Measurements from ENCODE around the gene CACNA1S.

- TF ChIP-seq CTCF (IDR thresholded peaks at IDR 0.05) (no peak), POLR2AphosphoS5 (IDR thresholded peaks at IDR 0.05) (no peak), POLR2A (IDR thresholded peaks at IDR 0.05) (no peak), EP300 (IDR thresholded peaks at IDR 0.05) (no peak)
These were observed 32.9 kb upstream of the CACNA1S start for GRCh38 chr1:201145132-201145531.

Data from gastroesophageal sphincter (tissue), 3 donors.